Esophagus muscularis mucosa (tissue), 4 donors: ENCODE data around the gene GPC4. TPM values are rescaled to one million over a fixed set of nuclear protein-coding genes. Genes with fewer than 3 reads are reported as not detected.

ENCODE experiments used
- DNase-seq: peaks from one replicate; pipeline ENCODE4 v3.0.0-alpha.2; 2017; ENCODE audit errors: extremely low spot score
- H3K27ac ChIP-seq, 4 donors: fragments of 200-600 bp; sonication (generic); replicated peaks in 1 of 4; 1 replicate in 3 of 4; 2 replicates in 1 of 4; pipeline ENCODE4 v1.5.1; 2016 to 2019; ENCODE audit warnings: mild to moderate bottlenecking in 1 of 4
- H3K27me3 ChIP-seq, 4 donors: fragments of 200-600 bp; sonication (generic); one replicate each; pipeline versions ENCODE4 v1.5.1 to v1.6.0; 2016 to 2019
- H3K36me3 ChIP-seq, 4 donors: fragments of 200-600 bp; sonication (generic); one replicate each; pipeline ENCODE4 v1.5.1; 2016 to 2019
- H3K4me1 ChIP-seq, 4 donors: fragments of 200-600 bp; sonication (generic); one replicate each; pipeline ENCODE4 v1.5.1; 2016 to 2019
- H3K4me3 ChIP-seq, 4 donors: fragments of 200-600 bp; sonication (generic); 1 replicate in 2 of 4; 2 replicates in 2 of 4; pipeline ENCODE4 v1.5.1; 2016 to 2019; ENCODE audit warnings: mild to moderate bottlenecking in 4 of 4, moderate library complexity in 1 of 4
- H3K9me3 ChIP-seq, 4 donors: fragments of 200-600 bp; sonication (generic); 1 replicate in 3 of 4; 2 replicates in 1 of 4; pipeline ENCODE4 v1.5.1; 2016 to 2019
- CTCF ChIP-seq, 3 experiments: fragments of 200-600 bp in 2 of 3; fragments of 450-650 bp in 1 of 3; sonication (generic) in 2 of 3; IDR thresholded peaks; one replicate each; pipeline ENCODE4 v1.5.1; 2017 to 2019; ENCODE audit warnings: antibody characterized with exemption in 3 of 3, mild to moderate bottlenecking in 2 of 3, moderate library complexity in 1 of 3
- EP300 ChIP-seq: sonication (generic); formaldehyde crosslinking; IDR thresholded peaks from one replicate; pipeline ENCODE4 v1.6.1; 2017; ENCODE audit warnings: antibody characterized with exemption
- POLR2A ChIP-seq: fragments of 450-650 bp; IDR thresholded peaks from one replicate; pipeline ENCODE4 v1.6.1; 2017; ENCODE audit warnings: antibody characterized with exemption, moderate library complexity, mild to moderate bottlenecking, low read depth
- POLR2AphosphoS5 ChIP-seq, 2 donors: sonication (generic); formaldehyde crosslinking; IDR thresholded peaks; one replicate each; pipeline ENCODE4 v1.6.1; 2017; ENCODE audit warnings: antibody characterized with exemption in 2 of 2
- WGBS: methylation state at CpG from one replicate; pipeline ENCODE4 v1.1.5; 2018; 5-methylcytosine and 5-hydroxymethylcytosine counted together
- intact Hi-C: fragments of 100-400 bp; cut with DNase I; formaldehyde crosslinking; loops from one replicate; pipeline ENCODE4 v1.15.1; 2023
- total RNA-seq, 4 donors: library from RNA; depleted of rRNA; stranded (reverse); fragments of >200 nt; gene quantifications; one replicate each; pipeline versions ENCODE4 v1.1.0 to v1.2.1, GENCODE V29; 2016

Gene GPC4
- total RNA-seq, 4 donors from 2014 or later: 54.3 to 91.2 (median 80.3) TPM

DNA sequence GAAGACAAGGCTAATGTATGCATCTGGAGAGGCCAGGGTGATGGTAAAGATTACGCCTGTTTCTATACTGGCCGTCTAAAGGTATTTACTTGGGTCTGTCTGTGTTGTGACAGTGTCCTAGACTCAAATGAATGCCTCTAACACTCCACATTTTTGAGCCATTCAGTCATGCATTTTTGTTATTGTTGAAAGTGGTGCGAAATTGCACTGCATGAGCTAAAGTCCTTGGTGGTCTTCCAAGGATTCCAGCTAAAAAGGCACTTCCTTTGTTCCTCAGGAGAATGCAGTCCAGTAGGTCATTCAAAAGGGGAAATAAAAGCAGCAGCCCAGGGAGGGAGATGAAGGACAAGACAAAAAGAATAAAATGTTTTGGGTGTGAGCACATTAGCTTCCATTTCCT, 3.0 kb downstream of the GPC4 start:
- TF ChIP-seq POLR2AphosphoS5 (IDR thresholded peaks at IDR 0.05): peak in 1 of 2 donors; percentile 47
- no peak for TF ChIP-seq POLR2A
- TF ChIP-seq CTCF (IDR thresholded peaks at IDR 0.05): no peak
- intact Hi-C loops: loop anchor here (5.0 to 10.0 kb wide), 2 partner anchors 80 to 157 kb away; no protein-coding TSS in a partner anchor

GRCh38 chrX:133410550-133410949, 4.7 kb downstream of the GPC4 start:
- Histone ChIP-seq H3K9me3 (no peaks in the 10 kb centered on the region), H3K27me3 (no peaks in the 10 kb centered on the region), H3K36me3 (no peaks in the 10 kb centered on the region), H3K4me3 (peak overlapping the region in 2 of 4 donors; percentile 73 to 83), H3K4me1 (peaks cover 0 to 41% (median 30%) of the 10 kb centered on the region in 4 donors), H3K27ac (peak overlapping the region in 2 of 4 donors; percentile 86 to 89)
- no peak for DNase-seq
- 31% methylated on average over 3 of the region's 3 CpGs for whole genome bisulfite sequencing
- intact Hi-C loops: loop anchor here (5.0 to 10.0 kb wide), 2 partner anchors 78 to 156 kb away; no protein-coding TSS in a partner anchor
- TF ChIP-seq EP300 (no peak), POLR2AphosphoS5 (IDR thresholded peaks at IDR 0.05) (no peak), CTCF (IDR thresholded peaks at IDR 0.05) (no peak), POLR2A (no peak)

More for the DNA sequence above, 3.0 kb downstream of the GPC4 start:
- DNase-seq: no peak
- Histone ChIP-seq H3K4me1 (peaks cover 0 to 45% (median 35%) of the 10 kb centered on the region in 4 donors), H3K36me3 (no peaks in the 10 kb centered on the region), H3K9me3 (no peaks in the 10 kb centered on the region), H3K4me3 (peak overlapping the region; percentile 66 to 83 (median 70)), H3K27me3 (no peaks in the 10 kb centered on the region), H3K27ac (peak overlapping the region; percentile 80 to 90 (median 88))
- WGBS: 35% methylated on average over 3 of the region's 3 CpGs

GRCh38 chrX:133405498-133406185, 9.6 kb downstream of the GPC4 start:
- H3K36me3 ChIP-seq: no peaks in the 10 kb centered on the region
- TF ChIP-seq POLR2A (no peak), CTCF (IDR thresholded peaks at IDR 0.05) (no peak), POLR2AphosphoS5 (IDR thresholded peaks at IDR 0.05) (no peak), EP300 (no peak)

GRCh38 chrX:133403984-133404383, 11.3 kb downstream of the GPC4 start:
- H3K4me1 ChIP-seq: peaks cover 0 to 68% (median 46%) of the 10 kb centered on the region in 4 donors

More at GRCh38 chrX:133405498-133406185, 9.6 kb downstream of the GPC4 start:
- Histone ChIP-seq H3K27me3 (no peaks in the 10 kb centered on the region), H3K27ac (no peak overlapping the region), H3K9me3 (no peaks in the 10 kb centered on the region), H3K4me1 (peaks cover 0 to 69% (median 37%) of the 10 kb centered on the region in 4 donors), H3K4me3 (no peak overlapping the region)
- intact Hi-C loops: no loop called here
- DNase-seq: no peak
- 84% methylated on average over 4 of the region's 4 CpGs for WGBS

More at GRCh38 chrX:133403984-133404383, 11.3 kb downstream of the GPC4 start:
- H3K27me3 ChIP-seq: no peaks in the 10 kb centered on the region
- TF ChIP-seq POLR2A (no peak), CTCF (IDR thresholded peaks at IDR 0.05) (no peak), EP300 (no peak), POLR2AphosphoS5 (IDR thresholded peaks at IDR 0.05) (no peak)
- H3K36me3 ChIP-seq: no peaks in the 10 kb centered on the region
- no peaks in the 10 kb centered on the region for H3K9me3 ChIP-seq
- no peak for DNase-seq
- 80% methylated on average over 4 of the region's 4 CpGs for WGBS
- intact Hi-C loops: no loop called here
- no peak overlapping the region for H3K4me3 ChIP-seq
- peak overlapping the region in 1 of 4 donors; percentile 63 for H3K27ac ChIP-seq
